ENCODE measurements around the gene TMEM40.
"Not testable (repeated sequence)": the region's sequence is repeated elsewhere in the genome, so short reads cannot be mapped to it uniquely, and the experiment has no call there.

Gene TMEM40

DNA sequence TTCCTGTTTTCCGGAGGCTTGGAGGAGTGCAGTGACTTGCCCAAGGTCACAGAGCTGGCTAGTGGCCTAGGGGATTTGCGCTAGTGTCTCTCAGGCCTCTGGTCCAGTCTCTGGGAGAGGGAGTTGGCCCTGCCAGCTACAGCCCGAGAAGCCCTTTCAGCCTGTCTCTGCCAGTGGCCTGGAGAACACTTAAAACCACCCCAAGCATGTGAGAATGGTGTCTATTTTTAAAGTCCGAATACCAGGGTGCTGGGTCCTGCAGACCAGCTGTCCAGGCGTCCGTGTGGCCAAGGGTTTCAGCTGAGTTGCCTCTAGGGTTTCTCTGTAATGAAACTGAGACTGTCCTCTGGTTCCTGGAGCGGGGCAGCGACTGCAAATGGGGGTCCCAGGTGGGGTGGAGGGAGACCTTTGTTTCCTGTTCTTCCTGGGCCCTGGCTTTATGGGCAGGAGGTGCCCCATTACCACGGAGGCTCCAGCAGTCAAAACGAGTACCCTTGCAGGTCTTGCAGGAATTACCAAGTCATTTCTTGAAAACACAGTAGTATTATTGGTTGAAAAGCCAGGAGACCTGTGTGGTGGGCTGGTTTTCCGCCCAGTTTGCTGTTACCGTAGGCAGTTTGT lies 39.6 kb upstream of the TMEM40 start:
- no peak for TF ChIP-seq CTCF (IDR thresholded peaks at IDR 0.05; ENCODE audit: insufficient read depth, missing control alignments)
- FAIRE-seq (no peak), DNase-seq (ENCODE audit: insufficient read length, low spot score) (no peak)

- no peak for TF ChIP-seq CTCF (IDR thresholded peaks at IDR 0.05; ENCODE audit: insufficient read depth, missing control alignments)
- no peak for FAIRE-seq
- DNase-seq (ENCODE audit: insufficient read length, low spot score): no peak
Observed at GRCh38 chr3:12797892-12798558, 39.0 kb upstream of the TMEM40 start.

DNA sequence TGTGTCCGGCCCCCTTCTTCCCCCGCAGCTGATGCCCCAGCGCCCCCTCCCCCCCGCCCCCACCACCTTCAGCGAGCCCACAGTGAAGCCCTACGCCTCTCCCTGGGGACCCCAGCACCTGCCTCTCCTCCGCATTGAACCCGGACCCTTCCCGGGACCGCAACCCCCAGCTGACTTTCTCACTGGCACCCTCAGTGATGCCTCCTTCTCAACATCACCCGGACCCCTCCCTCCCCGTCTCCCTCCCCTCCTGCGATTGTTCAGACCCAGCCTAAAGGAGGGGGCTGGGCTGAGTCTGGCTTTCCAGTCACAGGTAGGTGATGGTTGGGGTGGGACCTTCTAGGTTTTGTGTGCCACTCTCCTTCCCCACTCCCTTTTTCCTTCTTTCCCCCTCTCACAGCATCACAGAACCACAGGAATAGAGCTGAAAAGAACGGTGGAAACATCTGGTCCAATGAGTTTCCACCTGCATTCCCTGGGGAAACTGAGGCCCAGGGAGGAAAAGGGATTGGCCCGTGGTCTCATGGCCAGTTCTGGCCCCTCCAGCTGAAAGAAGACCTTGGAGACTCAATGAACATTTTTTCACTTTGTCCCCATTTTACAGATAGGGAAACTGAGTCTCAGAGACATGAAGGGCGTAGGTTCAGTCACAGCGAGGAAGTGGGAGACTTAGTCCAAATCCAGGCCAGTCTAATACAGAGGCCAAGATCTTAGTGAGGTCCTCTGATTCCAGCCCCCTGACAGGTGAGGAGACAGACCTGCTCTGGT lies 38.2 kb upstream of the TMEM40 start:
- DNase-seq (ENCODE audit: insufficient read length, low spot score) (no peak), FAIRE-seq (no peak)
- no peak for TF ChIP-seq CTCF (IDR thresholded peaks at IDR 0.05; ENCODE audit: insufficient read depth, missing control alignments)

GRCh38 chr3:12796171-12797123 lies 37.4 kb upstream of the TMEM40 start, which contains the start of gene CAND2:
TSS of gene CAND2 (plus strand) at chr3:12796680. CDS start at chr3:12796721, 41 bp downstream.
- no peak for FAIRE-seq
- TF ChIP-seq CTCF (IDR thresholded peaks at IDR 0.05; ENCODE audit: insufficient read depth, missing control alignments): no peak
- DNase-seq (ENCODE audit: insufficient read length, low spot score): no peak

DNA sequence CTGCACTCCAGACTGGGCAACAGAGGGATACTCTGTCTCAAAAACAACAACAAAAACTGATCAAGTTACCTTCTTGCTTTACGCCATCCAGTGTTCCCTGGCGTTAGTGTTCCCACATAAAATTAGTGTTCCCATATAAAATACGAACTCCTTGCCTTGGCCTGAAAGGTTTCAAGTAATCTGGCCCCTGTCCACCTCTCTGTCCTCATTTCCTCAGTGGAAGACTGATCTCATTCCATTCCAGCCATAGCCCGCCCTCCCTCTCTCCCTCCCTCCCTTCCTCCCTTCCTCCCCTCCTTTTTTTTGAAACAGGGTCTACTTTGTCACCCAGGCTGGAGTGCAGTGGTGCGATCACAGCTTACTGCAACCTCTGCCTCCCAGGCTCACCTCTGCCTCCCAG lies 34.6 kb upstream of the TMEM40 start:
- DNase-seq (ENCODE audit: insufficient read length, low spot score) (no peak), FAIRE-seq (no peak)
- TF ChIP-seq CTCF (IDR thresholded peaks at IDR 0.05; ENCODE audit: insufficient read depth, missing control alignments): no peak

- no peak for FAIRE-seq
- no peak for TF ChIP-seq CTCF (IDR thresholded peaks at IDR 0.05; ENCODE audit: insufficient read depth, missing control alignments)
- no peak for DNase-seq (ENCODE audit: insufficient read length, low spot score)
Observed at GRCh38 chr3:12791430-12791829, 32.4 kb upstream of the TMEM40 start.

DNA sequence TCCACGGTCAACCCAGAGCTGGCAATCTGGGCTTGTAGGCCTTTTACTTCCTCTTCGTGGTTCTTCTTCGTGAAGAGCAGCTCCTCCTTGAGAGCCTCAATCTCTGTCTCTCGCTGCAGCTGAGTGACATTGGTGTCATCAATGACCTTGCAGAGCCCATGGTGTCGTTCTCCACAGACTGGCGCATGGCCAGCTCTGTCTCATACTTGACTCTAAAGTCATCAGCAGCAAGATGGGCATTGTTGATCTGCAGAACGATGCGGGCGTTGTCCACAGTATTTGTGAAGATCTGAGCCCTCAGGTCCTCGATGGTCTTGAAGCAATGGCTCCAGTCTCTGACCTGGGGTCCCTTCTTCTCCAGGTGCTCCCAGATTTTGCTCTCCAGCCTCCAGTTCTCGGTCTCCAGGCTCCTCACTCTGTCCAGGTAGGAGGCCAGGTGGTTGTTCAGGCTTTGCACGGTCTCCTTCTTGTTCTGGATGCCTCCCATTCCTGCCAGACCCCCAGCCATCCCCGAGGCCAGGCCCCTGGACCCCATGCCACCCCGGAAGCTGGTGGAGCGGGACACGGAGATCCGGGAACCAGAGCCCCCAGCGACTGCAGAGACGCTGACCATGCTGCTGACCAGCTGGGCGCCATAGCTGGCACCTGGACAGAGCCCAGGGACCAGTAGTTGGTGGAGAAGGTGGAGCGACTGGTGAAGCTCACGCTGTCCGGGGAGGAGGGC lies 29.1 kb upstream of the TMEM40 start:
- not testable (repeated sequence) for FAIRE-seq; DNase-seq (ENCODE audit: insufficient read length, low spot score)

All from D721Med (cell line).